Measurements from ENCODE around the gene PDE2A. TPM values are rescaled to one million over a fixed set of nuclear protein-coding genes. Genes with fewer than 3 reads are reported as not detected.

Gene PDE2A
- total RNA-seq, 1 donor from 2014 or later: 0.82 TPM

- no peak overlapping the region for H3K4me2 ChIP-seq (ENCODE audit: low read length)
- H3K27ac ChIP-seq (ENCODE audit: low read depth, low read length): no peak overlapping the region
- no peaks in the 10 kb centered on the region for H3K36me3 ChIP-seq (ENCODE audit: insufficient read depth, low read length)
- Mint-ChIP-seq H3K36me3 (ENCODE audit: low read depth, unreplicated experiment) (no peaks in the 10 kb centered on the region), H3K27me3 (ENCODE audit: low read depth, unreplicated experiment) (peaks cover 62% of the 10 kb centered on the region), H3K4me1 (ENCODE audit: low read depth, unreplicated experiment) (no peaks in the 10 kb centered on the region), H3K4me3 (ENCODE audit: unreplicated experiment) (no peak overlapping the region), H3K27ac (ENCODE audit: unreplicated experiment) (no peak overlapping the region), H3K9me3 (ENCODE audit: unreplicated experiment) (no peaks in the 10 kb centered on the region)
- no peaks in the 10 kb centered on the region for H3K79me2 ChIP-seq (ENCODE audit: insufficient read depth, low read length)
- peaks cover 6% of the 10 kb centered on the region for H3K27me3 ChIP-seq (ENCODE audit: insufficient read depth, low read length)
- no peak overlapping the region for H2AFZ ChIP-seq (ENCODE audit: low read depth, low read length)
- peaks cover 2% of the 10 kb centered on the region for H4K20me1 ChIP-seq (ENCODE audit: insufficient read depth, low read length)
- DNase-seq (ENCODE audit: low read depth): no peak
- no peak overlapping the region for H3K9ac ChIP-seq (ENCODE audit: low read length)
- H3K4me3 ChIP-seq (ENCODE audit: insufficient read depth, low read depth, low read length): no peak overlapping the region
- H3K4me1 ChIP-seq (ENCODE audit: insufficient read depth, low read length): peaks cover 14% of the 10 kb centered on the region
- no peak for FAIRE-seq
- no peak for TF ChIP-seq EZH2 (IDR thresholded peaks at IDR 0.05; ENCODE audit: insufficient read depth, low read length)
- no peak for TF ChIP-seq CTCF (IDR thresholded peaks at IDR 0.05; ENCODE audit: insufficient read depth, low read depth, low read length)
- no peaks in the 10 kb centered on the region for H3K9me3 ChIP-seq (ENCODE audit: insufficient read depth, low read depth, low read length)
Observed at GRCh38 chr11:72634472-72635095, 39.6 kb downstream of the PDE2A start.

GRCh38 chr11:72634016-72634415 lies 40.2 kb downstream of the PDE2A start:
- H2AFZ ChIP-seq (ENCODE audit: low read depth, low read length): no peak overlapping the region
- no peaks in the 10 kb centered on the region for H3K79me2 ChIP-seq (ENCODE audit: insufficient read depth, low read length)
- Mint-ChIP-seq H3K36me3 (ENCODE audit: low read depth, unreplicated experiment) (no peaks in the 10 kb centered on the region), H3K27me3 (ENCODE audit: low read depth, unreplicated experiment) (peaks cover 65% of the 10 kb centered on the region), H3K27ac (ENCODE audit: unreplicated experiment) (no peak overlapping the region), H3K4me3 (ENCODE audit: unreplicated experiment) (no peak overlapping the region), H3K4me1 (ENCODE audit: low read depth, unreplicated experiment) (no peaks in the 10 kb centered on the region), H3K9me3 (ENCODE audit: unreplicated experiment) (no peaks in the 10 kb centered on the region)
- H4K20me1 ChIP-seq (ENCODE audit: insufficient read depth, low read length): peaks cover 2% of the 10 kb centered on the region
- no peak overlapping the region for H3K27ac ChIP-seq (ENCODE audit: low read depth, low read length)
- no peak for FAIRE-seq
- H3K27me3 ChIP-seq (ENCODE audit: insufficient read depth, low read length): peaks cover 5% of the 10 kb centered on the region
- no peak overlapping the region for H3K4me2 ChIP-seq (ENCODE audit: low read length)
- DNase-seq (ENCODE audit: low read depth): no peak
- H3K4me1 ChIP-seq (ENCODE audit: insufficient read depth, low read length): peaks cover 14% of the 10 kb centered on the region
- H3K4me3 ChIP-seq (ENCODE audit: insufficient read depth, low read depth, low read length): no peak overlapping the region
- no peaks in the 10 kb centered on the region for H3K9me3 ChIP-seq (ENCODE audit: insufficient read depth, low read depth, low read length)
- no peaks in the 10 kb centered on the region for H3K36me3 ChIP-seq (ENCODE audit: insufficient read depth, low read length)
- H3K9ac ChIP-seq (ENCODE audit: low read length): no peak overlapping the region
- TF ChIP-seq EZH2 (IDR thresholded peaks at IDR 0.05; ENCODE audit: insufficient read depth, low read length) (no peak), CTCF (IDR thresholded peaks at IDR 0.05; ENCODE audit: insufficient read depth, low read depth, low read length) (no peak)

- no peaks in the 10 kb centered on the region for H3K79me2 ChIP-seq (ENCODE audit: insufficient read depth, low read length)
- H3K27ac ChIP-seq (ENCODE audit: low read depth, low read length): no peak overlapping the region
- H3K36me3 ChIP-seq (ENCODE audit: insufficient read depth, low read length): no peaks in the 10 kb centered on the region
- Mint-ChIP-seq H3K4me1 (ENCODE audit: low read depth, unreplicated experiment) (no peaks in the 10 kb centered on the region), H3K9me3 (ENCODE audit: unreplicated experiment) (no peaks in the 10 kb centered on the region), H3K27me3 (ENCODE audit: low read depth, unreplicated experiment) (peaks cover 74% of the 10 kb centered on the region), H3K4me3 (ENCODE audit: unreplicated experiment) (no peak overlapping the region), H3K27ac (ENCODE audit: unreplicated experiment) (no peak overlapping the region), H3K36me3 (ENCODE audit: low read depth, unreplicated experiment) (no peaks in the 10 kb centered on the region)
- FAIRE-seq (no peak), DNase-seq (ENCODE audit: low read depth) (no peak)
- no peak for TF ChIP-seq CTCF (IDR thresholded peaks at IDR 0.05; ENCODE audit: insufficient read depth, low read depth, low read length)
- no peak for TF ChIP-seq EZH2 (IDR thresholded peaks at IDR 0.05; ENCODE audit: insufficient read depth, low read length)
- H4K20me1 ChIP-seq (ENCODE audit: insufficient read depth, low read length): no peaks in the 10 kb centered on the region
- H3K9ac ChIP-seq (ENCODE audit: low read length): no peak overlapping the region
- H3K4me1 ChIP-seq (ENCODE audit: insufficient read depth, low read length): peaks cover 14% of the 10 kb centered on the region
- no peaks in the 10 kb centered on the region for H3K9me3 ChIP-seq (ENCODE audit: insufficient read depth, low read depth, low read length)
- H2AFZ ChIP-seq (ENCODE audit: low read depth, low read length): no peak overlapping the region
- H3K4me3 ChIP-seq (ENCODE audit: insufficient read depth, low read depth, low read length): no peak overlapping the region
- no peak overlapping the region for H3K4me2 ChIP-seq (ENCODE audit: low read length)
- H3K27me3 ChIP-seq (ENCODE audit: insufficient read depth, low read length): no peaks in the 10 kb centered on the region
Observed at GRCh38 chr11:72633068-72633467, 41.2 kb downstream of the PDE2A start.

Measured in astrocyte (in vitro differentiated cells and primary cell).